Keratinocyte (primary cell): ENCODE data around the gene ARHGDIA.

Source experiments
- EZH2 ChIP-seq: IDR thresholded peaks from one replicate; pipeline ENCODE4 v1.6.1; 2012; ENCODE audit warnings: inconsistent platforms, mild to moderate bottlenecking, low read length, moderate library complexity
- TF ChIP-seq, protein P1 (sequence below), 3 experiments: IDR thresholded peaks in 1 of 3; conservative IDR thresholded peaks in 1 of 3; optimal IDR thresholded peaks in 1 of 3; 2 replicates in 2 of 3; 3 replicates in 1 of 3; pipeline versions ENCODE3 to v1.5.1; 2011; ENCODE audit warnings: low read length in 3 of 3, mild to moderate bottlenecking in 3 of 3, moderate library complexity in 2 of 3, control low read depth in 1 of 3, inconsistent platforms in 1 of 3; ENCODE audit not compliant: insufficient read depth in 2 of 3; ENCODE audit errors: extremely low read depth in 1 of 3

DNA sequence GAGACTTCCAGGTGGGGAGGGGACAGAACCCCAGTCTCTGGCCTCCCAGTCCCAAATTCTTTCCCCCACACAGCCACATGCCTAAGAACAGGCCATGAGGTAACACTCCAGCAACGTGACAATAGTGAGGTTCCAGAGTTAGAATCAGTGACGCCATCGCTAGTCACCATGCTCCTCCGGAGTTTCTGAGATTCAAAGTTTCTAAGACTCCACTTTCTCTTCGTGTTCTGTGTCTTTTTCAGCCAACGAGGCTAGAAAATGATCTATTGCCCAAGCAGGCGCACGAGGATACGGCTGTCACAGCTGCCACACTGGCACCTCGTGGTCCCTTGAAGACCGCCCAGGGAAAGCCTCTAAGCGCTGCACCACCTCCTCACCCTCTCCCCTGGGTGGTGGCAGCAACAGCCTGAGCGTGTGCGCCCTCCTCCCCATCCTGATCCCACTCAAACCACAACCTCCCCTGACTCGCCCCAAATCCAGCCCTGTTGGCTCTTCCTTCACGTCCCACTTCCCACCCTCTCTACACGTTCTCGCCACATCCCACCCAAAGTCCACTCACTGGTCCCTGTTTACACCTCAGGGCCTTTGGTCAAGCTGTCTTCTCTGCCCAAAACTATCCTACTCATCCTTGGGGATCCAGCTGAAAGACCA lies 39.1 kb downstream of the ARHGDIA start:
- TF ChIP-seq, protein P1, sequence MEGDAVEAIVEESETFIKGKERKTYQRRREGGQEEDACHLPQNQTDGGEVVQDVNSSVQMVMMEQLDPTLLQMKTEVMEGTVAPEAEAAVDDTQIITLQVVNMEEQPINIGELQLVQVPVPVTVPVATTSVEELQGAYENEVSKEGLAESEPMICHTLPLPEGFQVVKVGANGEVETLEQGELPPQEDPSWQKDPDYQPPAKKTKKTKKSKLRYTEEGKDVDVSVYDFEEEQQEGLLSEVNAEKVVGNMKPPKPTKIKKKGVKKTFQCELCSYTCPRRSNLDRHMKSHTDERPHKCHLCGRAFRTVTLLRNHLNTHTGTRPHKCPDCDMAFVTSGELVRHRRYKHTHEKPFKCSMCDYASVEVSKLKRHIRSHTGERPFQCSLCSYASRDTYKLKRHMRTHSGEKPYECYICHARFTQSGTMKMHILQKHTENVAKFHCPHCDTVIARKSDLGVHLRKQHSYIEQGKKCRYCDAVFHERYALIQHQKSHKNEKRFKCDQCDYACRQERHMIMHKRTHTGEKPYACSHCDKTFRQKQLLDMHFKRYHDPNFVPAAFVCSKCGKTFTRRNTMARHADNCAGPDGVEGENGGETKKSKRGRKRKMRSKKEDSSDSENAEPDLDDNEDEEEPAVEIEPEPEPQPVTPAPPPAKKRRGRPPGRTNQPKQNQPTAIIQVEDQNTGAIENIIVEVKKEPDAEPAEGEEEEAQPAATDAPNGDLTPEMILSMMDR (optimal IDR thresholded peaks at IDR 0.05 in 1 of 3, IDR thresholded peaks at IDR 0.05 in 1 of 3, conservative IDR thresholded peaks at IDR 0.05 in 1 of 3; ENCODE audit: extremely low read depth in 1 of 3, insufficient read depth in 2 of 3, low read length in 3 of 3) = no peak
- TF ChIP-seq EZH2 = no peak
